HCT116 (cell line): ENCODE data around the gene LRRC74A. TPM values are rescaled to one million over a fixed set of nuclear protein-coding genes. Genes with fewer than 3 reads are reported as not detected.
A peak's percentile ranks its signal among the peaks of the same experiment; 100 is the strongest.

Source experiments
- ATAC-seq: fragments of 200-7000 bp; cut with Tn5 transposase; 2 replicates; pipeline ENCODE4 v1.9.1; 2020; ENCODE audit warnings: mild to moderate bottlenecking, moderate library complexity
- BruUV-seq: library from RNA; stranded (reverse); fragments of 400-500 nt; replicated peaks from 2 replicates; lab custom pipeline; 2021; lab: Mats Ljungman, UMichigan
- CTCF ChIA-PET: fragments of 300-600 bp; sonication (Branson Sonifier 250); formaldehyde crosslinking; loops from one replicate; lab custom pipeline; 2021; ENCODE audit warnings: antibody characterized with exemption; lab: Charles Lee
- POLR2A ChIA-PET: fragments of 300-600, 350-600 bp; sonication (Branson Sonifier 250); formaldehyde crosslinking; loops from one replicate; lab custom pipeline; 2021; ENCODE audit warnings: antibody characterized with exemption; lab: Charles Lee
- RAD21 ChIA-PET, 2 experiments: fragments of 300-600 bp; sonication (Branson Sonifier 250); formaldehyde crosslinking; loops; one replicate each; lab custom pipeline; 2023; ENCODE audit warnings: low total read pairs in 2 of 2; ENCODE audit not compliant: uncharacterized antibody in 2 of 2, unreplicated experiment in 2 of 2, low non-redundant PET in 1 of 2; lab: Charles Lee
- DNase-seq: peaks from one replicate; pipeline ENCODE4 v3.0.0-alpha.2; 2010; ENCODE audit warnings: low read depth, low spot score
- H2AFZ ChIP-seq: fragments of 200-600 bp; shearing (Covaris generic), sonication (generic); 2 replicates; pipeline ENCODE4 v1.6.1; 2017; ENCODE audit warnings: low read depth, mixed run types, mixed read lengths, antibody characterized with exemption, low read length; ENCODE audit not compliant: poor library complexity, severe bottlenecking
- H3K27ac ChIP-seq: 2 replicates; pipeline ENCODE4 v1.5.1; 2012; ENCODE audit warnings: low read depth, low read length
- H3K27me3 ChIP-seq: fragments of 200-600 bp; sonication (generic); 2 replicates; pipeline ENCODE4 v1.6.1; 2016; ENCODE audit warnings: mixed run types, low read length, mixed read lengths; ENCODE audit not compliant: insufficient read depth
- H3K36me3 ChIP-seq, 2 experiments: fragments of 200-500 bp in 1 of 2; fragments of 200-600 bp in 1 of 2; sonication (Bioruptor generic) in 1 of 2; sonication (generic) in 1 of 2; 2 replicates each; pipeline versions ENCODE4 v1.5.1 to v1.6.1; 2014 to 2016; ENCODE audit warnings: low read length in 2 of 2, inconsistent platforms in 1 of 2, mixed read lengths in 1 of 2, mixed run types in 1 of 2; ENCODE audit not compliant: insufficient read depth in 2 of 2, control insufficient read depth in 1 of 2
- H3K4me1 ChIP-seq, 2 experiments: fragments of 200-600 bp in 1 of 2; sonication (generic) in 1 of 2; 2 replicates each; pipeline versions ENCODE4 v1.5.1 to v1.6.1; 2012 to 2017; ENCODE audit warnings: low read length in 2 of 2, inconsistent platforms in 1 of 2, mild to moderate bottlenecking in 1 of 2, mixed read lengths in 1 of 2, mixed run types in 1 of 2, moderate library complexity in 1 of 2; ENCODE audit not compliant: insufficient read depth in 2 of 2, control insufficient read depth in 1 of 2
- H3K4me2 ChIP-seq: fragments of 200-600 bp; sonication (generic); 2 replicates; pipeline ENCODE4 v1.6.1; 2017; ENCODE audit warnings: mixed run types, low read length, mixed read lengths
- H3K4me3 ChIP-seq, 2 experiments: fragments of 200-600 bp in 1 of 2; sonication (generic) in 1 of 2; replicated peaks in 1 of 2; 2 replicates each; pipeline ENCODE4 v1.5.1; 2011 to 2016; ENCODE audit warnings: low read length in 2 of 2, control low read depth in 1 of 2, low read depth in 1 of 2, mild to moderate bottlenecking in 1 of 2, mixed read lengths in 1 of 2, mixed run types in 1 of 2
- H3K79me2 ChIP-seq: fragments of 200-600 bp; sonication (generic); 2 replicates; pipeline ENCODE4 v1.6.1; 2017; ENCODE audit warnings: mild to moderate bottlenecking, mixed run types, low read length, moderate library complexity, mixed read lengths; ENCODE audit not compliant: insufficient read depth
- H3K9ac ChIP-seq: fragments of 200-600 bp; sonication (generic); 2 replicates; pipeline ENCODE4 v1.6.1; 2016; ENCODE audit warnings: low read length, mixed read lengths
- H3K9me2 ChIP-seq: fragments of 200-600 bp; sonication (generic), shearing (Covaris generic); 2 replicates; pipeline ENCODE4 v1.6.1; 2017; ENCODE audit warnings: mixed run types, mild to moderate bottlenecking, moderate library complexity; ENCODE audit not compliant: insufficient read depth
- H3K9me3 ChIP-seq, 2 experiments: fragments of 200-500 bp in 1 of 2; fragments of 200-600 bp in 1 of 2; sonication (Bioruptor generic) in 1 of 2; sonication (generic) in 1 of 2; 2 replicates each; pipeline ENCODE4 v1.6.1; 2014 to 2017; ENCODE audit warnings: low read length in 2 of 2, mixed read lengths in 2 of 2, inconsistent platforms in 1 of 2, low read depth in 1 of 2, mild to moderate bottlenecking in 1 of 2, mixed run types in 1 of 2, moderate library complexity in 1 of 2; ENCODE audit not compliant: control insufficient read depth in 1 of 2, insufficient read depth in 1 of 2
- H4K20me1 ChIP-seq: fragments of 200-600 bp; sonication (generic), shearing (Covaris generic); 2 replicates; pipeline ENCODE4 v1.6.1; 2017; ENCODE audit warnings: mixed run types, mild to moderate bottlenecking, moderate library complexity; ENCODE audit not compliant: insufficient read depth
- CBX3 ChIP-seq: IDR thresholded peaks from 2 replicates; pipeline ENCODE4 v1.6.1; 2012; ENCODE audit warnings: low read depth
- CEBPB ChIP-seq: IDR thresholded peaks from 2 replicates; pipeline ENCODE4 v1.6.1; 2012; ENCODE audit warnings: low read depth
- EGR1 ChIP-seq: IDR thresholded peaks from 2 replicates; pipeline ENCODE4 v1.6.1; 2012; ENCODE audit warnings: low read depth
- EZH2 ChIP-seq: fragments of 200-600 bp; sonication (generic); IDR thresholded peaks from 2 replicates; pipeline ENCODE4 v1.6.1; 2017; ENCODE audit warnings: antibody characterized with exemption, mixed run types
- EZH2phosphoT487 ChIP-seq: fragments of 200-600 bp; IDR thresholded peaks from 2 replicates; pipeline ENCODE4 v1.6.1; 2018; ENCODE audit warnings: antibody characterized with exemption, borderline replicate concordance
- SIN3A ChIP-seq: IDR thresholded peaks from 2 replicates; pipeline ENCODE4 v1.6.1; 2012; ENCODE audit warnings: low read depth
- SP1 ChIP-seq: IDR thresholded peaks from 2 replicates; pipeline ENCODE4 v1.6.1; 2012; ENCODE audit warnings: low read depth
- TCF7L2 ChIP-seq: IDR thresholded peaks from 2 replicates; pipeline ENCODE4 v1.7.0; 2011; ENCODE audit warnings: borderline replicate concordance, inconsistent platforms; ENCODE audit not compliant: insufficient read depth, insufficient read length; ENCODE audit errors: extremely low read depth
- YY1 ChIP-seq: IDR thresholded peaks from 2 replicates; pipeline ENCODE4 v1.6.1; 2011; ENCODE audit warnings: low read length, low read depth, moderate library complexity, mild to moderate bottlenecking; ENCODE audit not compliant: insufficient replicate concordance; ENCODE audit errors: extremely low read depth
- intact Hi-C: fragments of 100-400 bp; cut with micrococcal nuclease; formaldehyde crosslinking; loops from 2 replicates; pipeline ENCODE4 v1.10.0; 2022
- total RNA-seq: library from RNA; stranded (reverse); gene quantifications from one replicate; pipeline ENCODE4 v1.2.1, GENCODE V29; 2021; ENCODE audit not compliant: unreplicated experiment
- TF ChIP-seq, protein P1 (sequence below): IDR thresholded peaks from 2 replicates; pipeline ENCODE4 v1.6.1; 2012
- TF ChIP-seq, protein P2 (sequence below): IDR thresholded peaks from 2 replicates; pipeline ENCODE4 v1.6.1; 2012

Gene LRRC74A
- total RNA-seq, 1 experiment from 2014 or later = not detected

DNA sequence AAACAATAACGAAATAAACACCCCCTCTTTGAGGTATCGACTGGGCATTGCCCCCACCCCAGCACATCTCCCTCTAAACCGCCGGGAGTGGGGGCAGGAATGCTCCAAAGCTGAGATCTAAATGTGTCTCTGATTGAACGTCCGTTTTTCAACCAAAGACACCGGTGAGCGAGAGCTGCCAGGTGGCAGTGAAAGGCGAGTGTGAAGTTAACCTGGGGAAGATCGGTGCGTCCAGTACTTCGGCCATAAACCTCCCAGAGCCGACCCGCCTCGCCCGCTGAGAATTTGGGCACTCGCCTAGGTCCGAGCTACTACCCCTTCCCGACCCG lies 14.2 kb upstream of the LRRC74A start:
- ATAC-seq = peak; percentile 26
- H3K27ac ChIP-seq = peak overlapping the region; percentile 75
- H3K79me2 ChIP-seq = peaks cover 21% of the 10 kb centered on the region
- DNase-seq = no peak
- peaks cover 8 to 16% of the 10 kb centered on the region in 2 experiments; a peak in 2 of 4 replicates for H3K36me3 ChIP-seq
- H3K27me3 ChIP-seq = no peaks in the 10 kb centered on the region
- no peaks in the 10 kb centered on the region for H3K9me3 ChIP-seq
- TSS peak; percentile 46 for BruUV-seq
- H3K9me2 ChIP-seq = no peaks in the 10 kb centered on the region
- ChIA-PET POLR2A (interaction anchor here (1.4 kb wide), 1 partner anchor 27 kb away, joined by 5 read pairs; no protein-coding TSS in a partner anchor), RAD21 (no interaction called here)
- peaks cover 9 to 20% of the 10 kb centered on the region in 2 experiments for H3K4me1 ChIP-seq
- H3K9ac ChIP-seq = peak overlapping the region; percentile 88
- intact Hi-C loops = no loop called here
- no peak overlapping the region for H2AFZ ChIP-seq
- no peaks in the 10 kb centered on the region for H4K20me1 ChIP-seq
- TF ChIP-seq CBX3 (no peak), CEBPB (no peak), EZH2phosphoT487 (no peak), SP1 (no peak), EZH2 (no peak), YY1 (no peak), TCF7L2 (no peak), SIN3A (no peak), EGR1 (no peak)
- TF ChIP-seq, protein P1, sequence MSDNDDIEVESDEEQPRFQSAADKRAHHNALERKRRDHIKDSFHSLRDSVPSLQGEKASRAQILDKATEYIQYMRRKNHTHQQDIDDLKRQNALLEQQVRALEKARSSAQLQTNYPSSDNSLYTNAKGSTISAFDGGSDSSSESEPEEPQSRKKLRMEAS = no peak
- TF ChIP-seq, protein P2, sequence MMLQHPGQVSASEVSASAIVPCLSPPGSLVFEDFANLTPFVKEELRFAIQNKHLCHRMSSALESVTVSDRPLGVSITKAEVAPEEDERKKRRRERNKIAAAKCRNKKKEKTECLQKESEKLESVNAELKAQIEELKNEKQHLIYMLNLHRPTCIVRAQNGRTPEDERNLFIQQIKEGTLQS = no peak
- TF ChIP-seq, all 23 proteins: peak for 0
- Histone ChIP-seq H3K4me2 (peak overlapping the region; percentile 93), H3K4me3 (peak overlapping the region; percentile 74 to 82)
- CTCF ChIA-PET = interaction anchor here (1.2 to 1.7 kb wide), 2 partner anchors 28 to 102 kb away, joined by 7 to 12 read pairs; no protein-coding TSS in a partner anchor
